GM18526 (cell line): Measurements from ENCODE around the gene LRRK1.

ENCODE experiments used
- POLR2A ChIP-seq: IDR thresholded peaks from 3 replicates; pipeline ENCODE4 v1.6.1; 2011; ENCODE audit not compliant: insufficient read length; ENCODE audit errors: extremely low read depth

Gene LRRK1

GRCh38 chr15:101060576-101061551 lies 141.7 kb downstream of the LRRK1 start:
- no peak for TF ChIP-seq POLR2A

GRCh38 chr15:101062063-101062462 lies 142.9 kb downstream of the LRRK1 start:
- no peak for TF ChIP-seq POLR2A

- no peak for TF ChIP-seq POLR2A
These were observed 143.5 kb downstream of the LRRK1 start for GRCh38 chr15:101062471-101063171.

GRCh38 chr15:101063212-101063611 lies 144.1 kb downstream of the LRRK1 start:
- TF ChIP-seq POLR2A: no peak

- TF ChIP-seq POLR2A: no peak
These were observed 145.0 kb downstream of the LRRK1 start for GRCh38 chr15:101063891-101064794.

- no peak for TF ChIP-seq POLR2A
These were observed 145.8 kb downstream of the LRRK1 start for GRCh38 chr15:101064795-101065569.

GRCh38 chr15:101065570-101066221 lies 146.5 kb downstream of the LRRK1 start:
- TF ChIP-seq POLR2A: no peak

- TF ChIP-seq POLR2A: no peak
These were observed 147.6 kb downstream of the LRRK1 start for GRCh38 chr15:101066501-101067408.

GRCh38 chr15:101067660-101068522 lies 148.7 kb downstream of the LRRK1 start:
- TF ChIP-seq POLR2A: no peak

- no peak for TF ChIP-seq POLR2A
These were observed 149.4 kb downstream of the LRRK1 start for GRCh38 chr15:101068523-101068960.

GRCh38 chr15:101068961-101069653 lies 149.9 kb downstream of the LRRK1 start:
- TF ChIP-seq POLR2A: no peak
